GM10248 (cell line): ENCODE measurements around the gene FAM222B.

Experiments used
- CTCF ChIA-PET: fragments of 300-600 bp; sonication (Branson Sonifier 250); formaldehyde crosslinking; extraction: SDS; loops from one replicate; lab custom pipeline; 2021; ENCODE audit warnings: antibody characterized with exemption; lab: Yijun Ruan, JAX
- POLR2A ChIA-PET: fragments of 350-650 bp; sonication (Branson Sonifier 250); formaldehyde crosslinking; extraction: SDS; loops from one replicate; lab custom pipeline; 2020; ENCODE audit warnings: antibody characterized with exemption; lab: Yijun Ruan, JAX
- DNase-seq: peaks from one replicate; pipeline ENCODE4 v3.0.0; 2012; ENCODE audit errors: extremely low spot score
- CTCF ChIP-seq: IDR thresholded peaks from 2 replicates; pipeline ENCODE4 v1.5.1; 2012; ENCODE audit warnings: mild to moderate bottlenecking, low read depth; ENCODE audit errors: extremely low read depth, missing control alignments, control extremely low read depth

FAM222B gene

GRCh38 chr17:28863953-28864352, 21.4 kb upstream of the FAM222B start:
- no peak for DNase-seq
- ChIA-PET POLR2A (no interaction called here), CTCF (interaction anchor here (0.6 to 1.8 kb wide), 6 partner anchors 13 to 102 kb away, joined by 3 to 7 read pairs (median 3); partner anchors contain the start of gene DHRS13)
- TF ChIP-seq CTCF: no peak

- no peak for TF ChIP-seq CTCF
- ChIA-PET CTCF (interaction anchor here (0.8 to 1.7 kb wide), 3 partner anchors 13 to 103 kb away, joined by 4 to 5 read pairs (median 4); no protein-coding TSS in a partner anchor), POLR2A (no interaction called here)
- DNase-seq: no peak
Observed at GRCh38 chr17:28862561-28862960, 20.0 kb upstream of the FAM222B start.

GRCh38 chr17:28861393-28862203, 19.0 kb upstream of the FAM222B start:
- CTCF ChIA-PET: interaction anchor here (0.8 to 2.5 kb wide), 6 partner anchors 9 to 104 kb away, joined by 3 to 14 read pairs (median 4); partner anchors contain the start of gene DHRS13
- POLR2A ChIA-PET: interaction anchor here (0.6 to 0.8 kb wide), 2 partner anchors 9 to 33 kb away, joined by 3 read pairs; no protein-coding TSS in a partner anchor
- DNase-seq: no peak
- TF ChIP-seq CTCF: no peak

- CTCF ChIA-PET: interaction anchor here (0.9 to 2.7 kb wide), 4 partner anchors 11 to 110 kb away, joined by 4 to 14 read pairs (median 11); no protein-coding TSS in a partner anchor
- DNase-seq: no peak
- POLR2A ChIA-PET: no interaction called here
- no peak for TF ChIP-seq CTCF
Observed at GRCh38 chr17:28860363-28860808, 17.8 kb upstream of the FAM222B start.

GRCh38 chr17:28858801-28859355, 16.3 kb upstream of the FAM222B start:
- POLR2A ChIA-PET: interaction anchor here (1.4 kb wide), 1 partner anchor 12 kb away, joined by 3 read pairs; no protein-coding TSS in a partner anchor
- DNase-seq: no peak
- no peak for TF ChIP-seq CTCF
- CTCF ChIA-PET: interaction anchor here (0.9 to 2.7 kb wide), 6 partner anchors 10 to 132 kb away, joined by 3 to 11 read pairs (median 4); no protein-coding TSS in a partner anchor

GRCh38 chr17:28857905-28858800, 15.6 kb upstream of the FAM222B start:
- POLR2A ChIA-PET: interaction anchor here (0.5 to 1.4 kb wide), 2 partner anchors 13 to 131 kb away, joined by 3 read pairs; no protein-coding TSS in a partner anchor
- CTCF ChIA-PET: interaction anchor here (0.8 to 2.7 kb wide), 6 partner anchors 10 to 131 kb away, joined by 3 to 11 read pairs (median 4); no protein-coding TSS in a partner anchor

More at GRCh38 chr17:28857905-28858800, 15.6 kb upstream of the FAM222B start:
- no peak for TF ChIP-seq CTCF
- DNase-seq: no peak
